Right kidney (tissue), 1 donor: ENCODE results near the gene RABGAP1L.
A peak's percentile ranks its signal among the peaks of the same experiment; 100 is the strongest.
"Not testable (repeated sequence)": the region's sequence is repeated elsewhere in the genome, so short reads cannot be mapped to it uniquely, and the experiment has no call there.

Source experiments
- DNase-seq: peaks from one replicate; pipeline ENCODE4 v3.0.0-alpha.2; 2016

RABGAP1L gene

DNA sequence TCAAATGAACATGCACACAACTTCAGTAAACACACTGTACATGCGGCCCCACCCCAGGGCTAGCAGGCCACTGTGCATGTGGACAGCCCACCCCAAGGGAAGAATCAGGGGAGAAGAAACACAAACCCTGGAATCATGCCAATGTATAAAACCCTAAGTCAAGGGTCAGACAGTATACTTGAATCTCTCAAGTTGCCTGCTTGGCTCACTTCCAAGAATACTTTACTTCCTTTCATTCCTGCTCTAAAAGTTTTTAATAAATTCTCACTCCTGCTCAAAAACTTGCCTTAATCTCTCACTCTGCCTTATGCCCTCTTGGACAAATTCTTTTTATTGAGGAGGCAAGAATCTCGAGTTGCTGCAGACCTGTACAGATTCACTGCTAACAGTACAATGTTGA is 609.2 kb downstream of the RABGAP1L start:
- DNase-seq: no peak

DNA sequence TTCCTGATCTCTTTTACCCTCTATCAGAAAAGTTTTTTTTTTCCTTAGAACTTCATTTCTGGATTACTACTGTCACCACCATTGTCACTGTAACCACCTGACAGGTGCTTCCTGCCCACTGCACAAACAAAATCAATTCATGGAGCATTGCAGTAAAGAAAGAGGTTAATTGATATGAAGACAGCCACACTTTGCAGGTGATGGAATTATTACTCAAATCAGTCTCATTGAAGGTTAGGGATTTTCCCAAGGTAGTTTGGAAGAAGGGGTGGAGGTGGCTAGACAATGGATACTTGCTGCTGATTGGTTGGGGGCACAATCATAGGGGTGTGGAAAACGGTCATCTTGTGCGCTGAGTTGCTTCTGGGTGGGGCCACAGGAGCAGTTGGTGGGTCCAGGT is 609.6 kb downstream of the RABGAP1L start:
- DNase-seq: no peak

DNA sequence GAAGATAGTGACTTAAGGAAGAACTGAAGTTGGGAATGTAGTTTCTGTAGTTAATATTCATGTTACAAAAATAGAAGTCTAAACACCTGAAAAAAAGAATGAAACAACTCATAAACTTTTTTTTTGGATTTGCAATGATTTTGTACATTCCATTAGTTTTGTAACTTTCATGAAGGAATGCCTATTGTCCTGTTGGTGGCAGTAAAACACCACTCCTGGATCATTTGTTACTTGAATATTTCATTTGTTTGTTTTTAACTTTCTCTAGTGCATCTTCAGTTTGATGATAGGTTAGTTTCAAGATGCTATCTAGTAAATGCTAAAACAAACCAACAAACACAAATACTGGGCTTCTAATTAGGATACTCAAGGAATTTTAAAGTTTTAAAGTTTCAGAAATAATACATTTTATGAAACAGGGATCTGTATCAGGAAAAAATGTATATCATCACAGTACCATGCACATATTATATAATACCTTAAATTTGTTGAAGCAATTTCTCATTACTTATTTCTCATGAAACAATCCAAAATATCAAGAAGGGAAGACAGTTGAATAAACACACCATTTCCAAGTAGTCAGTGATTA is 610.7 kb downstream of the RABGAP1L start:
- DNase-seq: no peak

DNA sequence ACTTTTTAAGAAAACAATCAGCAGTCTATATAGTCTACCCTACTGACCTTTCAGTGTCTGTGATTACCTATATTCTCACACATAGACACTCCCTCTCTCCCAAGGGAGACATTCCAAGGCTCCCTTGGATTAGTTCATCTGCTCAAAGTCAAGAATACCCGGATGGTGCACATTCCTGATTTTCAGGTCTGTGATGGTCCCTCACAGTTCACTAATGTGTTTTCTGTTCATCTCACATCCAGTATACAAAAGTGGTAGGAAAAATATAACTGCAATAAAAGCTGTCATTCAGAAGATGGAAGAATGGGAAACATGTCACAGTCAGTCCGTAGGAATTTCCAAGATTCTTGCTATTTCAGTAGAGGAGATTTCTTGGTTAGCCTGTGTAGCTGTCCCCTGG is 616.3 kb downstream of the RABGAP1L start:
- no peak for DNase-seq

DNA sequence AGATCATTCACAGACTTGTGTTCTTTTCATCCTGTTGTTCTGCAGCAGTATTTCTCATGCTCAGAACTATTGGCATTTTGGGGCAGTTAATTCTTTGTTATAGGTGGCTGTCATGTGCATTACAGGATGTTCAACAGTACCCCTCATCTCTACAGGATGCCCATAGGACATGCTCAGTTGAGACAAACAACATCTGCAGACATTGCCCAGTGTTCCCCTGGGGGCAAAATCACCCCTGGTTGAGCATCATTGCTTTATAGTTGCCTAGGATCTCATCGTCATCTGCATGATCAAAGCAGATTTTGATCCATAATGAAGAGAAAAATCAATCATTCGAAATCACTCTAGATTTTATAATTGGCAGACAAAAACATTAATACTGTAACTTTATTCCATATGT is 617.9 kb downstream of the RABGAP1L start:
- DNase-seq: no peak

DNA sequence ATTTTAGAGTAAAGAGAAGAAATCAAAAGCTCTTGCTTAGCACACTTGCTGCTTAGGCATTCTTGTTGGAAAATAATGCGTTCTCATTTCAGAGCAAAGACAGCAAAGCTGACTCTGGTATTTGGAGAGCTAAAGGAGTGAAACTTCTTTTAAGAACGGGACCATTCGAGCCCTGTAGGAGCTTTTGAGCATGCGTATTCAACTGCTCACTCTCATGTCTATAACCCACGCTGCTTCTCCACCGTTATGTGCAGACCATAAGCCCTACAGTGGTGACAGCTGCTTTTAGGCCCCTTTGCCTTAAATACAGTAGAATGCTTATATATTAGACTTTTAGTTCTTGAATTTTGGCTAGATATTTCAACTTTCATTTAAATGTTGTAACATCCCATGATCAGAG is 626.2 kb downstream of the RABGAP1L start:
- no peak for DNase-seq

DNA sequence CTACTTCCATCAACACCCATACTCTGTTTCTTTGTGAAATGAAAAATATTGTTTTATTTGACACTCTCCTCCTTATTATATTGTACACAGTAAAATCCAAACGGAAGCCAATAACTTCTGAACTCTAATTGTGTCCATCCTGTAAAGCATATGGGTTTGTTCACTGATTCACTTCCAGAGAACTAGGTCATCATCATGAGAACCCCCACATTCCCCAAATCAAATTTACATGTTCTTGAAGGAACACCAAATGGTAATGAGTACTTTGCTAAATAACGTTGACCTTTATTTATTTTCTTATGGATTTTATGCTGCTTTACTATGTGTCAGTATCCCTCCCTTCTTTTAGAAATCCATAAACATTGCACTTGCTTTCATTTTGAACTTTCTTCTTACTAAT is 627.0 kb downstream of the RABGAP1L start:
- no peak for DNase-seq

DNA sequence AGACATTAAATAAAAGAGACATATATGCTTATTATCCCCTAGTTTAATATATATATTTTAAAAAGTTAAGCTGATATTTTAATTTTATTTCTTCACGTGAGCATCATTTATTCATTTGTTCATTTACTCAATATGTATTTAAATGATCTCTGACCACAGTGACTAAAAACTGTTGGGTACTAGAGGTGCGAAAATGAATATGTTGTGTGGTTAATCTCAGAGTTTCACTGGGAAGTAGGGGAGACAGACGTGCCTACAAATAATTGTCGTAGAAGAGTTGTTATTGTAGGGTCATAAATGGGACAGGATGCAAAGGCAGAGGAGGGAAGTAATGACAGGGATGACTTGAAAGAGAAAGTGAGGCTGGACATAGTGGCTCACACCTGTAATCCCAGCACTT is 627.4 kb downstream of the RABGAP1L start:
- DNase-seq: no peak

DNA sequence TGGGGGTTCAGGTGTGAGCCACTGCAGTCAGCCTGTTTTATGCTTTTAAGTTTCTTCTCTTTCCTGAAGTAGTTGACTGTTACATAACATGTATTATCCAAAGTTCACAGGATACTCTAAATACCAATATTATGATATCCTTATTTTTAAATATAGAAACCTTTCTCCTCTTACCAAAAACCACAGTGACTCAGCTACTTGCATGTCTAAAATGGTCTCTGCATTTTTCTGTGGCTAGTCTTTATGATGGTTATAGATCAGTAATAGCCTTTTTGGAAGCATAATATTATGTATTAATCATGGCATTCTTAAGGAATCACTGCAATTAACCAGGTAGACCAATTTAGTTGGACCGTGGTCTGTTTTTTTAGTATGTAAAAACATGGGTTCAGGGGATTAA is 629.7 kb downstream of the RABGAP1L start:
- DNase-seq: no peak

DNA sequence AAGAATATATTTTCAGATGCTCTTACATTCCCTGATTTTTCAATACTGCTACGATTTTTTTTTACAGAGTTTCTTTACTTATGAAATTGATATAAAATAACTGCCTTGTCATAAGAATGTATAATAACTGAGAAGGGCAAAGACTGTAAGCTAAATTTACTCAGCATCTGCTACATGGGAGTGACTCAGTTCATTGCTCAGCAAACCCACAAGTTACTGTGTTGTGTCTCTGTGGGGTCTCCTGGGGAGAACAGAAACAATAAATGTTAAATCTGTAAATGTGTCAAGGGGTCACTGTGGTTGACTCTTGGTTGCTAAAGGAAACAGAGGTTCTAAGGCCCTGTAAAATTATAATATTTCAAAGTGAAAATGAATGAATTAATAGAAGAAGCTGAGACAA is 630.1 kb downstream of the RABGAP1L start:
- no peak for DNase-seq

DNA sequence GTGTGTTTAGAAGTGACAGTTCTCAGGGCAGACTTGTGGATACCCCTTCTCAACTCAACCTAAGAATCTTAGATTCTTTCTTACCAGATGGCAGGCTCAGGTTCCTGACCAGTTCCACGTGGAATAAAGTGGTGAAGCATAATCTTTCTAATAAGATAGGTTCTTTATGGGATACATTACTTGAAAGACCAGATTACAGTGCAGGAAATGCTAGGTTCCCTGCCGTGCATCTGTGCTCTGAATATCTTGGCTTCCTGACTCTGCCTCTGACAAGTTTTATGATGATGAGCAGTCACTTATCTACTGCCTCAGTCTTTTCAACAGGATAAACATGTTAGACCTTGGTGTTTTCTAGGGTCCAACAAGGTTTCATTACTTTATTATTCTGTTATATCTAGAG is 632.5 kb downstream of the RABGAP1L start:
- no peak for DNase-seq

DNA sequence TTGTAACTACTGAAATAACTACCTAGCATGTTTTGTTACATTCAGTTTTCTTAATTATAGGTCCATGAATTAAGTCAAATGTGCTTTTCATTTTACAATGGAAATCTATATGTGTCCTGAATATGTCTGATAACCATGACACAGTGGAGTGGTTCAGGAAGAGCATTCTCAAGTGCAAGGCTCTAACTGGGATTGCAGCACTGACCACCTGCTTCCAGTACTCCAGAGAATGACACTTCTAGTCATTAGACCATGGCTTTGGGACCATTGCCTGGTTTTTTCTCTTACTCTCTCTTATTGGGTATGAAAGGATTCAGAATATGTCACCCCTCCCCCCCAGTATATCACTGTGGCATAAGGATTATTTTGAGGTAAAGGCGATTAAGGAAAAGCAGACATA is 635.5 kb downstream of the RABGAP1L start:
- DNase-seq: no peak

DNA sequence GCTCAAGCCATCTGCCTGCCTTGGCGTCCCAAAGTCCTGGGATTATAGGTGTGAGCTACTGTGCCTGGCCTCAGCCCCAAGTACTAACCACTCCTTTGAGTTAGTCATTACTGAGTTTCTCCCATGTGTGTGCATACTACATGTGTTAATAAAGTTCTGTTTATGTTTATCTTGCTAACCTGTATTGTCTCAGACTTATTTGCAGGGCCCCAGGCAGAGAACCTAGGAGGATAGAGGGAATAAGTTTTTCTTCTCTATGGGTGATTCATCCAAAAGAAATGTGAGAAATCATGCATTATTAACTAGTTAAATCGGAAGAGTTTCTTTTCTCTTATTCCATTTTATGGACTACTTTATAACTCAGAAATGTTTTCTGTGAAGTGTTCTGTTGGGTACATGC is 636.5 kb downstream of the RABGAP1L start:
- no peak for DNase-seq

DNA sequence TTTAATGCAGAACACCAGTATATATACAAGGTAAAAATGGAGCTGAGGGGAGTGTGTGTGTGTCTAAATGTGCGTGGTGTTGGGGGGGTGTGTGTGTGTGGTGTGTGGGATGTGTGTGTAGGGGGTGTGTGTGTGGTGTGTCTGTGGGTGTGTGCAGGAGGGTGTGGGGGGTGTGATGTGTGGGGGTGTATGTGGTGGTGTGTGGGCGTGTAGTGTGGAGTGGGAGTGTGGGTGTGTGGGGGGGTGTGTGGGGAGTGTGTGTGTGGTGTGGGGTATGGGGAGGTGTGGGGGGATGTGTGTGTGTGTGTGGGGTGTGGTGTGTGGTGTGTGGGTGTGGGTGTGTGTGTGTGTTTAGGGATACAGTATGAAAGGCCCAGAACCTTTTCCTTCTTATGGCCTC is 638.1 kb downstream of the RABGAP1L start:
- DNase-seq: no peak

DNA sequence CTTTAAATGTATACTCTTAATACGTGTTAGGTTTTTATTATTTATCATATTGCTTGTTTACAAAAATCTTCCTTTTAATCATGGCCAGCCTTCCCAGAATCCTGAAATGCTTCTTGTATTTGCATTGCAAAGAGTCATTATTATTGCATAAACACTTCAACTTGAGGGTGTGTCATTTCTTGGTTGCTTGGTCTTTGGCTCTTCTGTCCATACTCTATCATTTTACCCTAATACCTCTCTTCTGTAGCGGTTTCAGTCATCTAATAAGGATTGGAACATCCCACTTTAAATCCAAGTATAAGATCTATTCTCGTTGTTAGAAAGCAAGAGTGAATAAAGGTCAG is 639.8 kb downstream of the RABGAP1L start:
- DNase-seq: no peak

DNA sequence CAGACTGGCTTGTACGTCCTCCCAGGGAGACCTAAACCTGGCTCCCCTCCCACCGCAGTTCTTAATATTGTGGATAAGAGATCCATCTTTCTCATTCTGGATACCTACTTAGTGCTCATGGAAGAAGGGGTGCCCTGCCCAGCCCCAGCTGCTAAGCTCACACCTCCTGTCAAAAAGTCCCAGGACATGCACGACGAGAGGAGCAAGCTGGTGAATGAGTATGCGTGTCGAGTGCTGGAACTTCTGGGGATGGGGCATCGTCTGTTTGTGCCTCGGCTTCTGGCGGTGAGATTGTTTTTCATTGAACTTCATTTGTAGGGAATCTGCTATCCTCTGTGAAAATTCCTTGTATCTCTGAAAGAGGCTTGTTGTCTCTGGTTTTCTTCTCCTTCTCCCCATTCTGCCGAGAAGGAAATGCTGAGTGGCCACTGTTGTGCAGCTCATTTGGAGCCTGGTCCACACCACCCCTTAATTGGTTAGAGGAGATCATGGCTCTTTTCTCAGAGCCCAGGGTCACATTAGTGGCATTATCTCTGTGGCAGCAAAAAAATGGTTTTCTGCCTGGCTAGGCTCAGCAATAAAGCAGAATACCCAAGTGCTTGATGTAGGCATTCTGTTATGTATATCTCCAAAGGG is 641.0 kb downstream of the RABGAP1L start:
- DNase-seq: peak; percentile 65

DNA sequence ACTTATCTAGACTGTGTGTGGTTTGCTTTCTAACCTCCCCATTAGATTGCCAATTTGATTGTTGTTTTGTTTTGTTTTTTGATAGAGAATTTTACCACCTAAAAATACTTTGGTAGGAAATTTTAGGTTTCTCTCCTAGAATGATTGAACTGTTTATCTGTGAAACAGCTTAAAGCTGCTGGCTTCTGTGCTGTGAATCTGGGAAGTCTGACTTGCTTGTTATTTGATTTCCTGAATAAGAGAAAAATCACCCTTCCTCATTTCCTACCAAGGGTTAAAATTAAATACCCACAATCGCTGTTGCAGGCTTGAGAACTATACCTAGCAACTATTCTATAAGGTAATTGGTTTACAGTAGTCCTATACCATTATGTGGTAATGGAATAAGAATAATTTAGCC is 641.6 kb downstream of the RABGAP1L start:
- peak; percentile 7 for DNase-seq

DNA sequence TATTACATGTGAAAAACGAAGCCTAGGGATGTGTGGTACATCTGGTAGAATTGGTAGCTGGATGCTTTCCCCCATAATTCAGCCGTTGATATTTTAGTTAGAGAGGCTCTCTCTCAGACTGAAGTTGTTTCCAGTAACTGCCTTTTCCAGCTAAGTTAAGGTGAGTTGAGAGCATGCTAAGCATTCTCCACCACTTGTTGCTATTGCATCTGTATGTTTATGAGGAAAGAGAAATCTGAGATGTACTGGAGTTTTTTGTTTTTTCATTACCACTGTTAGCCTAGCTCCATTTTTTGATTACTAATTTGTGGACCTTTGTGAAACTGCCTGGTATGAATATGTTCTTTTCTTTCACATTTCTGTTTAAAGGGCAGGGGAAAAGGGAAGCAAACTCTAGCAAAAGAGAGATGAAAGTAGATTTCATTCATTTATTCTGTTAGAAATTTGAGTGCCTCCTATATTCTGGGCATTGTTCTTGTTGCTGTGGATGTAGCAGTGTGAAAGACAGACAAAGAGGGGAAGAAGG is 650.5 kb downstream of the RABGAP1L start:
- DNase-seq: no peak

DNA sequence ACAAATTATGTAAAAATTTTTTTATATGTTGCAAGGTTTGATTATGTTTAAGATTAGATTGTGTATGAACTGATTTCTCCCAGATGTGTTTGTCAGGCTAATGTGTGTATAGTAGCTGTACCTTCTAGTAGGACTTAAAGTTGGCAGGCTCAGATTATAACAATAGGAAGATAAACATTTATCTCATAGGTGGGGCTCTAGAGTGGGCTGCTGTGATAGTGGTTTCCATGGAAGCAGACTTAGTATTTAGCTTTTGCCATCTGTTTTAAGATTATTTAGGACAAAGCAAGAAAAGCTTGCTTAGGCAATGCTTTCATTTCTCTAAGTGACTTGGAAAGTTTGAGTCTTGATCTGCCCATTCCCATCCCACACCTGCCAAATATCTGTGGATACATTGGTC is 652.7 kb downstream of the RABGAP1L start:
- DNase-seq: no peak

DNA sequence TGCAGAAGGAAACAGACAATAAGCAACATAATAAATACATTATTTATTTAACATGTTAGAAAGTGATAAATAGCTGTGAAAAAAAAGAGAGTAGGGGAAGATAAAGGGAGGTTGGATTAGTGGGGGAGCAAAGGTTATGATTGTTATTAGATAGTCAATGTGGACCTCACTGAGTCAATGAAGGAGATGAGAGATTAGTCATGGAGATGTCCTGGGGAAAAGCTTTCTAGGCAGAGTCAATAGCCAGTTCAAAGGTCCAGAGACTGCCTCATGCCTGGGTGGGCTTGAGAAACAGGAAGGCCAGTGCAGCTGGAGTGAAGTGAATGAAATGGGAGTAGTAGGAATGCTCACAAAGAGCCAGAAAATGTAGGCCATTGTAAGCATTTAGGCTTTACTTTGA is 653.3 kb downstream of the RABGAP1L start:
- DNase-seq: no peak

DNA sequence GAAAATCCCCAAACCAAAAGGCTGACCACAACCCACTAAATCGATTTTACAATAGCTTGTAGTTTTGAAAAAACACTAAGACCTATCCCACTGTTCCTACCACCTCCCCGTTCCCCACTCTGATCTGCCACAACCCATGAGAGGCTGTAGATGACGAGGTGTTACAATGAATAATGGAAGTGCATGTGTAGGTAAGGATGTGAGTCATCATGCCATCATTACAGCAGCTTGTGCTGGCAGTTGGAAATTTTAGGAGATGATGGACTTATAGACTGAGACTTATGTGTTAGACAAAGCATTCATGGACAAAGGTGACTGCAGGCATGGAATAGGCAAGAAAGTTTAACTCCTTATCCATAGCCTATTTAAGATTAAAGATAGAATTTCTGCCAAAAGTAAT is 655.7 kb downstream of the RABGAP1L start:
- DNase-seq: no peak

DNA sequence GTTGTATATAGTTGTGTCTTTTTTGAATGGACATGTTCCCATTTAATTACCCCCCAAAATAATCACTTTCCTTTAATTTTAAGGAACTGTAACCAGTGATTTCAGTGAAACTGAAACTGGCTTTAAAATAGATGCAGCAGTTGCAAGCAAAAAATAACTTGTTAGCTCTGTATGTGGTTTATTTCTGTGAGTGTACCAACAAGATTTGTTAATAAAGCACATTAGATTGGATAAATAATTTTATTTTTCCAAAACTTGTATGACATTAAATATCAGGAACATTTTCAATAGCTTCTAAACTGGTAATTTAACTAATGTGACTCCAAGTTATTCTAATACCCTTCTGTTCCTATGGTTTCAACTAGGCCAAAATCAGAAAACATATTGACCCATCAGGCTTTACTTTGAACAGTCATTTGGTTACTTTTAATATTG is 656.2 kb downstream of the RABGAP1L start:
- DNase-seq: no peak

DNA sequence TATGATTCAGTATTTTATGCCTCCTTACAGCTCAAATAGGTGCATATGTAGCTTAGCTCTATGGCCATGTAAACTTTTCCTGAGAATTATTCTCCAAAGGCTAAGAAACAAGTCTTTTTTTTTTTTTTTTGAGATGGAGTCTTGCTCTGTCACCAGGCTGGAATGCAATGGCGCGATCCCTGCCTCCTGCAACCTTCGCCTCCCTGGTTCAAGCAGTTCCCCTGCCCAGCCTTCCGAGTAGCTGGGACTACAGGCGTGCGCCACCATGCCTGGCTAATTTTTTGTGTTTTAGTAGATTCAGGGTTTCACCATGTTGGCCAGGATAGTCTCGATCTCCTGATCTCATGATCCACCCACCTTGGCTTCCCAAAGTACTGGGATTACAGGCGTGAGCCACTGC is 657.3 kb downstream of the RABGAP1L start:
- DNase-seq: not testable (repeated sequence)

DNA sequence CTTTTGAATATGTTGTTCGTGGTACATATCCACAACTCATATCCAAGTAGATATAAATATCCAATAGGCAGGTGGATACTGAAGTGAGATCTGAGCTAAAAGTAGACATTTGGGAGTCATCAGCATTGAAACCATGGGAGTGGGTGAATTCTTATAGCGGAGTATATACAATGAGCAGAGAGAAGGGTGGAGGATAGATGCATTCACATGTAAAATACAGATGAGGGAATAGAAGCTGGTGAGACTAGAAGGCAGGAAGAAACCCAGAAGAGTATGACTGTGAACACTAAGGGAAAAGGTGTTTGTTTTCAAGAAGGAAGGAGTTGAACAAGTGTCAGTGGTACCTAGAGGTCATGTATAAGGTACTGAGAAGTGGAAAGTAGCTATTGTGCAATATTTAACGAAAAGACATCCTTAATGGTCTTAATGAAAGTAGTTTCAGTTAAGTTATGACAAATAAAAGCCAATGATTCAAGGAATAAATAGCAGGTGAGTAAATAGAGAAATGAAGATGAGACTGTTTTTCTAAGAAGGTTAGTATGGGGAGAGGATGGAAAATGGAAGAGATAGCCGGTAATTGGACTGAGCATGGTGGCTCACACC is 658.8 kb downstream of the RABGAP1L start:
- DNase-seq: no peak
